Hepatocyte (in vitro differentiated cells): ENCODE measurements around the gene DMD. TPM values are rescaled to one million over a fixed set of nuclear protein-coding genes. Genes with fewer than 3 reads are reported as not detected.

Experiments
- DNase-seq: peaks from one replicate; pipeline ENCODE4 v3.0.0-alpha.2; 2016; ENCODE audit warnings: low spot score
- H2AFZ ChIP-seq: fragments of 200-600 bp; sonication (generic); 2 replicates; pipeline ENCODE4 v1.6.0; 2016; ENCODE audit warnings: antibody characterized with exemption, mild to moderate bottlenecking
- H3K27ac ChIP-seq: fragments of 200-600 bp; sonication (generic); 2 replicates; pipeline ENCODE4 v1.5.1; 2016; ENCODE audit warnings: mild to moderate bottlenecking
- H3K27me3 ChIP-seq: fragments of 200-600 bp; sonication (generic); 2 replicates; pipeline ENCODE4 v1.6.1; 2016
- H3K36me3 ChIP-seq: fragments of 200-600 bp; sonication (generic); replicated peaks from 2 replicates; pipeline ENCODE4 v1.5.1; 2016; ENCODE audit warnings: low read depth; ENCODE audit not compliant: insufficient read depth
- H3K4me1 ChIP-seq: fragments of 200-600 bp; sonication (generic); 2 replicates; pipeline ENCODE4 v1.5.1; 2016; ENCODE audit warnings: mild to moderate bottlenecking, moderate library complexity; ENCODE audit not compliant: insufficient read depth
- H3K4me2 ChIP-seq: fragments of 200-600 bp; sonication (generic); 2 replicates; pipeline ENCODE4 v1.6.0; 2016
- H3K4me3 ChIP-seq: fragments of 200-600 bp; sonication (generic); 2 replicates; pipeline ENCODE4 v1.5.1; 2016; ENCODE audit warnings: mild to moderate bottlenecking
- H3K79me2 ChIP-seq: fragments of 200-600 bp; sonication (generic); 2 replicates; pipeline ENCODE4 v1.6.0; 2017; ENCODE audit warnings: mild to moderate bottlenecking
- H3K9me2 ChIP-seq: fragments of 200-600 bp; sonication (generic); replicated peaks from 2 replicates; pipeline ENCODE4 v1.6.0; 2017; ENCODE audit warnings: mild to moderate bottlenecking; ENCODE audit not compliant: insufficient read depth
- H3K9me3 ChIP-seq: fragments of 200-600 bp; sonication (generic); 2 replicates; pipeline ENCODE4 v1.5.1; 2016; ENCODE audit warnings: low read depth, mild to moderate bottlenecking
- H4K20me1 ChIP-seq: fragments of 200-600 bp; sonication (generic); 2 replicates; pipeline ENCODE4 v1.6.0; 2016; ENCODE audit warnings: mild to moderate bottlenecking; ENCODE audit not compliant: insufficient read depth, poor library complexity, severe bottlenecking
- CTCF ChIP-seq: fragments of 200-600 bp; sonication (generic); IDR thresholded peaks from 2 replicates; pipeline ENCODE4 v1.5.1; 2016; ENCODE audit warnings: antibody characterized with exemption, mild to moderate bottlenecking; ENCODE audit not compliant: poor library complexity
- EZH2 ChIP-seq: fragments of 200-600 bp; sonication (generic); IDR thresholded peaks from 2 replicates; pipeline ENCODE4 v1.6.1; 2016; ENCODE audit warnings: antibody characterized with exemption, mild to moderate bottlenecking, borderline replicate concordance
- EZH2phosphoT487 ChIP-seq: fragments of 200-600 bp; sonication (generic); IDR thresholded peaks from one replicate; pipeline ENCODE4 v1.6.1; 2018; ENCODE audit warnings: antibody characterized with exemption, mild to moderate bottlenecking, low read depth, moderate library complexity; ENCODE audit not compliant: unreplicated experiment, severe bottlenecking
- WGBS: methylation state at CpG from one replicate; pipeline ENCODE4 v1.1.6; 2016; ENCODE audit warnings: low lambda C conversion rate; ENCODE audit errors: missing lambda C conversion rate; 5-methylcytosine and 5-hydroxymethylcytosine counted together
- polyA plus RNA-seq: library from polyadenylated mRNA; unstranded; fragments of >200 nt; fragmentation: Nextera tagmentation; extraction: Ambion mirVana; gene quantifications from 2 replicates; pipeline ENCODE4 v1.2.1, GENCODE V29; 2016
- total RNA-seq: library from RNA; depleted of rRNA; stranded (reverse); fragments of >200 nt; gene quantifications from 2 replicates; pipeline ENCODE4 v1.2.3, GENCODE V29; 2014

The DMD gene
- total and polyA plus RNA-seq, 2 experiments from 2014 or later, result 14.2 to 27.8 TPM

- no peaks in the 10 kb centered on the region for H4K20me1 ChIP-seq
- TF ChIP-seq EZH2, result no peak
- TF ChIP-seq EZH2phosphoT487, result no peak
- TF ChIP-seq CTCF, result no peak
- H3K9me2 ChIP-seq, result no peaks in the 10 kb centered on the region
- no peaks in the 10 kb centered on the region for H3K79me2 ChIP-seq
- H3K27me3 ChIP-seq, result no peaks in the 10 kb centered on the region
- H3K4me1 ChIP-seq, result no peaks in the 10 kb centered on the region
- H3K36me3 ChIP-seq, result no peaks in the 10 kb centered on the region
- DNase-seq, result no peak
- H3K4me3 ChIP-seq, result no peak overlapping the region
- no peak overlapping the region for H3K27ac ChIP-seq
- no peak overlapping the region for H2AFZ ChIP-seq
- no peaks in the 10 kb centered on the region for H3K9me3 ChIP-seq
- 64% methylated on average over 3 of the region's 3 CpGs for WGBS
- H3K4me2 ChIP-seq, result no peak overlapping the region
These were observed 1714.3 kb downstream of the DMD start for GRCh38 chrX:31497086-31497485.

GRCh38 chrX:31487951-31488350 lies 1723.4 kb downstream of the DMD start:
- no peaks in the 10 kb centered on the region for H3K27me3 ChIP-seq
- no peak overlapping the region for H3K27ac ChIP-seq
- no peaks in the 10 kb centered on the region for H3K79me2 ChIP-seq
- H3K9me2 ChIP-seq, result no peaks in the 10 kb centered on the region
- 71% methylated on average over 3 of the region's 3 CpGs for WGBS
- no peak overlapping the region for H2AFZ ChIP-seq
- no peak for DNase-seq
- H3K4me2 ChIP-seq, result no peak overlapping the region
- no peaks in the 10 kb centered on the region for H3K9me3 ChIP-seq
- H3K36me3 ChIP-seq, result no peaks in the 10 kb centered on the region
- H3K4me1 ChIP-seq, result no peaks in the 10 kb centered on the region
- TF ChIP-seq CTCF, result no peak
- TF ChIP-seq EZH2, result no peak
- TF ChIP-seq EZH2phosphoT487, result no peak
- no peak overlapping the region for H3K4me3 ChIP-seq
- no peaks in the 10 kb centered on the region for H4K20me1 ChIP-seq

- TF ChIP-seq CTCF (no peak), EZH2 (no peak), EZH2phosphoT487 (no peak)
- no peak overlapping the region for H2AFZ ChIP-seq
- H3K27me3 ChIP-seq, result no peaks in the 10 kb centered on the region
- no peaks in the 10 kb centered on the region for H3K4me1 ChIP-seq
- no peaks in the 10 kb centered on the region for H3K36me3 ChIP-seq
- DNase-seq, result no peak
- no peaks in the 10 kb centered on the region for H3K79me2 ChIP-seq
- H3K4me2 ChIP-seq, result no peak overlapping the region
- no peak overlapping the region for H3K4me3 ChIP-seq
- H3K27ac ChIP-seq, result no peak overlapping the region
- 86% methylated on average over 5 of the region's 5 CpGs for WGBS
- no peaks in the 10 kb centered on the region for H3K9me3 ChIP-seq
- H3K9me2 ChIP-seq, result no peaks in the 10 kb centered on the region
- no peaks in the 10 kb centered on the region for H4K20me1 ChIP-seq
These were observed 1728.0 kb downstream of the DMD start for GRCh38 chrX:31483336-31483735.

- Histone ChIP-seq H3K27me3 (no peaks in the 10 kb centered on the region), H3K9me3 (no peaks in the 10 kb centered on the region), H3K27ac (no peak overlapping the region), H3K4me2 (no peak overlapping the region), H3K4me1 (no peaks in the 10 kb centered on the region), H2AFZ (no peak overlapping the region), H3K4me3 (no peak overlapping the region), H4K20me1 (no peaks in the 10 kb centered on the region), H3K9me2 (no peaks in the 10 kb centered on the region), H3K79me2 (no peaks in the 10 kb centered on the region), H3K36me3 (no peaks in the 10 kb centered on the region)
- 80% methylated on average over 4 of the region's 4 CpGs for whole genome bisulfite sequencing
- DNase-seq, result no peak
- TF ChIP-seq CTCF, result no peak
- TF ChIP-seq EZH2phosphoT487, result no peak
- TF ChIP-seq EZH2, result no peak
These were observed 1730.7 kb downstream of the DMD start for GRCh38 chrX:31480696-31481095.
